ENCODE measurements around the gene ALX3. TPM values are rescaled to one million over a fixed set of nuclear protein-coding genes. Genes with fewer than 3 reads are reported as not detected.

ALX3 gene
- total and polyA plus RNA-seq, 12 donors, result 0.04 TPM; not detected in 11

DNA sequence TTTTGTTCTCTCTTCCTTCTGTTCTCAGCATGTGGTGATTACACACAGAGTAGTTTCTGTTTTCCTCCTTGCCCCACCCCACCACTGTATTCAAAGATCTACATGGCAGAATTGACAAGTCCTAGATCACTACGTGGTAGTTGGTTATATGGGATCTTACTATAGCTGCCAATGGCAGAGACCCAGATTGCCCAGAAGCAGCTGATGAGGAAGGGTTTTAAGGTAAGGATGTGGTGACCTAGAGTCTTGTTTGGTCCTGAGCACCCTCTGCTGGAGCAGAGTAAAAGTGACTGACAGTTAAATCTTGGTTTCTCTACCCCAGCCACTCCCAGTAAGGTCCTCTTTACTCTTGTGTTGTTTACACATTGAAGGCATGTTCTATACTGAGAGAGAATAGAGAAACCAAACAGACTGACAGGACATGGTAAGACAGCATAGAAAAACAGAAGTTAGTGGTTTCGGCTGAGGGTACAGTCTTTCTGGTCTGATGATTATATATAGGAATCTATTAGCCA, 58.9 kb downstream of the ALX3 start:
- ATAC-seq (peak in 6 of 8 donors; percentile 48 to 64 (median 59)), DNase-seq (no peak)
- Histone ChIP-seq H3K9me3 (no peaks in the 10 kb centered on the region), H3K27me3 (no peaks in the 10 kb centered on the region), H3K36me3 (peaks cover 6 to 82% (median 60%) of the 10 kb centered on the region in 9 donors), H3K4me3 (no peak overlapping the region), H3K4me1 (peaks cover 0 to 21% (median 12%) of the 10 kb centered on the region in 9 donors), H3K27ac (peak overlapping the region in 1 of 10 donors; percentile 11)
- TF ChIP-seq, protein P1, sequence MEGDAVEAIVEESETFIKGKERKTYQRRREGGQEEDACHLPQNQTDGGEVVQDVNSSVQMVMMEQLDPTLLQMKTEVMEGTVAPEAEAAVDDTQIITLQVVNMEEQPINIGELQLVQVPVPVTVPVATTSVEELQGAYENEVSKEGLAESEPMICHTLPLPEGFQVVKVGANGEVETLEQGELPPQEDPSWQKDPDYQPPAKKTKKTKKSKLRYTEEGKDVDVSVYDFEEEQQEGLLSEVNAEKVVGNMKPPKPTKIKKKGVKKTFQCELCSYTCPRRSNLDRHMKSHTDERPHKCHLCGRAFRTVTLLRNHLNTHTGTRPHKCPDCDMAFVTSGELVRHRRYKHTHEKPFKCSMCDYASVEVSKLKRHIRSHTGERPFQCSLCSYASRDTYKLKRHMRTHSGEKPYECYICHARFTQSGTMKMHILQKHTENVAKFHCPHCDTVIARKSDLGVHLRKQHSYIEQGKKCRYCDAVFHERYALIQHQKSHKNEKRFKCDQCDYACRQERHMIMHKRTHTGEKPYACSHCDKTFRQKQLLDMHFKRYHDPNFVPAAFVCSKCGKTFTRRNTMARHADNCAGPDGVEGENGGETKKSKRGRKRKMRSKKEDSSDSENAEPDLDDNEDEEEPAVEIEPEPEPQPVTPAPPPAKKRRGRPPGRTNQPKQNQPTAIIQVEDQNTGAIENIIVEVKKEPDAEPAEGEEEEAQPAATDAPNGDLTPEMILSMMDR (IDR thresholded peaks at IDR 0.05), result peak in 8 of 9 donors; percentile 12 to 60 (median 50)
- 52 to 69% methylated on average over 2 of the region's 2 CpGs for WGBS, 2 donors
- intact Hi-C loops (cut with DNase I), result no loop called here

Other genes starting within 250 kb of the ALX3 start
- 10 to 100 TPM in 6 of 10 donors, 1 to 10 TPM in 4; 6.3 to 26.2 (median 12.3) TPM for gene CSF1, start 159.8 kb downstream of the ALX3 start, total RNA-seq
- gene CSF1, start 159.8 kb downstream of the ALX3 start, polyA plus RNA-seq, result 10 to 100 TPM; 11.5 to 15.1 TPM
- 10 to 100 TPM; 39.2 to 58.9 (median 48.7) TPM for gene AHCYL1, start 85.9 kb downstream of the ALX3 start, total RNA-seq
- gene AHCYL1, start 85.9 kb downstream of the ALX3 start, polyA plus RNA-seq, result 10 to 100 TPM; 21.9 to 24.2 TPM
- 10 to 100 TPM; 13.9 to 23.2 (median 18.9) TPM for gene STRIP1, start 36.0 kb downstream of the ALX3 start, total RNA-seq
- gene STRIP1, start 36.0 kb downstream of the ALX3 start, polyA plus RNA-seq, result 10 to 100 TPM; 10.3 to 12.3 TPM
- gene UBL4B, start 41.8 kb upstream of the ALX3 start, total RNA-seq, result not detected
- not detected for gene UBL4B, start 41.8 kb upstream of the ALX3 start, polyA plus RNA-seq
- gene SLC6A17, start 79.8 kb upstream of the ALX3 start, total RNA-seq, result under 1 TPM in 7 of 10 donors, not detected in 3; 0.06 to 0.45 (median 0.19) TPM
- under 1 TPM in 1 of 2 donors, not detected in 1; 0.09 TPM for gene SLC6A17, start 79.8 kb upstream of the ALX3 start, polyA plus RNA-seq
- gene KCNC4, start 139.6 kb upstream of the ALX3 start, total RNA-seq, result 10 to 100 TPM in 4 of 10 donors, 1 to 10 TPM in 6; 2.6 to 13.8 (median 6.1) TPM
- 1 to 10 TPM; 2.2 to 3.0 TPM for gene KCNC4, start 139.6 kb upstream of the ALX3 start, polyA plus RNA-seq

All from heart right ventricle (tissue), 16 donors.